Gastrocnemius medialis (tissue), 4 donors: Measurements from ENCODE around the gene ZNF740. TPM values are rescaled to one million over a fixed set of nuclear protein-coding genes. Genes with fewer than 3 reads are reported as not detected.

Source experiments
- ATAC-seq, 2 donors: fragments of 150-250 bp; one replicate each; pipeline ENCODE4 v1.9.1; 2016
- DNase-seq, 2 donors: peaks; one replicate each; pipeline ENCODE4 v3.0.0-alpha.2; 2019
- H3K27ac ChIP-seq, 4 donors: fragments of 200-600 bp; sonication (generic); 1 replicate in 1 of 4; 2 replicates in 3 of 4; pipeline ENCODE4 v1.5.1; 2016 to 2018; ENCODE audit warnings: mild to moderate bottlenecking in 2 of 4, moderate library complexity in 1 of 4
- H3K27me3 ChIP-seq, 3 donors: fragments of 200-600 bp; sonication (generic) in 2 of 3; 1 replicate in 1 of 3; 2 replicates in 2 of 3; pipeline versions ENCODE4 v1.5.1 to v1.6.0; 2016 to 2019; ENCODE audit warnings: mild to moderate bottlenecking in 1 of 3, moderate library complexity in 1 of 3
- H3K36me3 ChIP-seq, 2 donors: fragments of 200-600 bp; sonication (generic) in 1 of 2; one replicate each; pipeline ENCODE4 v1.5.1; 2017 to 2018
- H3K4me1 ChIP-seq, 2 donors: fragments of 200-600 bp; sonication (generic) in 1 of 2; one replicate each; pipeline ENCODE4 v1.5.1; 2016 to 2017; ENCODE audit warnings: mild to moderate bottlenecking in 2 of 2
- H3K4me3 ChIP-seq, 4 donors: fragments of 200-600 bp; sonication (generic) in 3 of 4; 1 replicate in 1 of 4; 2 replicates in 3 of 4; pipeline ENCODE4 v1.5.1; 2016 to 2019; ENCODE audit warnings: mild to moderate bottlenecking in 2 of 4
- H3K9me3 ChIP-seq, 3 donors: fragments of 200-600 bp; sonication (generic) in 2 of 3; 1 replicate in 1 of 3; 2 replicates in 2 of 3; pipeline ENCODE4 v1.5.1; 2016 to 2019
- CTCF ChIP-seq, 5 experiments: fragments of 450-650 bp in 3 of 5; fragments of 200-600 bp in 2 of 5; sonication (generic) in 2 of 5; IDR thresholded peaks in 4 of 5; conservative IDR thresholded peaks in 1 of 5; 1 replicate in 4 of 5; 2 replicates in 1 of 5; pipeline ENCODE4 v1.5.1; 2016 to 2019; ENCODE audit warnings: antibody characterized with exemption in 5 of 5, mild to moderate bottlenecking in 3 of 5, moderate library complexity in 3 of 5
- POLR2A ChIP-seq, 2 donors: fragments of 450-650 bp; IDR thresholded peaks; one replicate each; pipeline ENCODE4 v1.6.1; 2017; ENCODE audit warnings: antibody characterized with exemption in 2 of 2, mild to moderate bottlenecking in 2 of 2, moderate library complexity in 2 of 2
- in situ Hi-C, 4 donors: fragments of 200-750 bp; cut with MboI; loops; one replicate each; pipeline versions ENCODE4 v1.15.0 to v1.8.0; 2017; ENCODE audit warnings: low sequenced_read_pairs in 4 of 4
- intact Hi-C: fragments of 100-400 bp; cut with DNase I; formaldehyde crosslinking; loops from one replicate; pipeline ENCODE4 v1.15.1; 2023; ENCODE audit warnings: low total_unique reads
- total RNA-seq, 4 donors: library from RNA; depleted of rRNA; stranded (reverse); fragments of >200 nt; gene quantifications; one replicate each; pipeline versions ENCODE4 v1.1.0 to v1.2.3, GENCODE V29; 2016

ZNF740 gene
- total RNA-seq, 4 donors from 2014 or later: 4.1 to 7.4 (median 5.0) TPM

- Histone ChIP-seq H3K27ac (no peak overlapping the region), H3K36me3 (no peaks in the 10 kb centered on the region), H3K27me3 (no peaks in the 10 kb centered on the region), H3K4me1 (no peaks in the 10 kb centered on the region), H3K4me3 (no peak overlapping the region), H3K9me3 (no peaks in the 10 kb centered on the region)
- in situ Hi-C loops: no loop called here
- TF ChIP-seq CTCF (IDR thresholded peaks at IDR 0.05 in 4 of 5, conservative IDR thresholded peaks at IDR 0.05 in 1 of 5): no peak
- TF ChIP-seq POLR2A (IDR thresholded peaks at IDR 0.05): no peak
- intact Hi-C loops: no loop called here
- DNase-seq: no peak
- ATAC-seq: no peak
Observed at GRCh38 chr12:53145383-53146260, 34.9 kb upstream of the ZNF740 start.

GRCh38 chr12:53147181-53147580 lies 33.3 kb upstream of the ZNF740 start:
- ATAC-seq (no peak), DNase-seq (no peak)

GRCh38 chr12:53147653-53148052 lies 32.9 kb upstream of the ZNF740 start:
- intact Hi-C loops: no loop called here
- ATAC-seq: no peak
- no peaks in the 10 kb centered on the region for H3K9me3 ChIP-seq
- no peaks in the 10 kb centered on the region for H3K27me3 ChIP-seq
- no peak for TF ChIP-seq POLR2A (IDR thresholded peaks at IDR 0.05)
- no peak for TF ChIP-seq CTCF (IDR thresholded peaks at IDR 0.05 in 4 of 5, conservative IDR thresholded peaks at IDR 0.05 in 1 of 5)
- no peaks in the 10 kb centered on the region for H3K36me3 ChIP-seq
- no peak for DNase-seq
- no peak overlapping the region for H3K4me3 ChIP-seq
- in situ Hi-C loops: no loop called here
- no peak overlapping the region for H3K27ac ChIP-seq
- no peaks in the 10 kb centered on the region for H3K4me1 ChIP-seq

More at GRCh38 chr12:53147181-53147580, 33.3 kb upstream of the ZNF740 start:
- Histone ChIP-seq H3K27me3 (no peaks in the 10 kb centered on the region), H3K4me3 (no peak overlapping the region), H3K9me3 (no peaks in the 10 kb centered on the region), H3K27ac (no peak overlapping the region), H3K4me1 (no peaks in the 10 kb centered on the region), H3K36me3 (no peaks in the 10 kb centered on the region)
- intact Hi-C loops (no loop called here), in situ Hi-C loops (no loop called here)
- TF ChIP-seq POLR2A (IDR thresholded peaks at IDR 0.05): no peak
- no peak for TF ChIP-seq CTCF (IDR thresholded peaks at IDR 0.05 in 4 of 5, conservative IDR thresholded peaks at IDR 0.05 in 1 of 5)

- DNase-seq: no peak
- intact Hi-C loops (no loop called here), in situ Hi-C loops (no loop called here)
- no peaks in the 10 kb centered on the region for H3K27me3 ChIP-seq
- H3K4me3 ChIP-seq: no peak overlapping the region
- no peaks in the 10 kb centered on the region for H3K9me3 ChIP-seq
- ATAC-seq: no peak
- TF ChIP-seq CTCF (IDR thresholded peaks at IDR 0.05 in 4 of 5, conservative IDR thresholded peaks at IDR 0.05 in 1 of 5) (no peak), POLR2A (IDR thresholded peaks at IDR 0.05) (no peak)
- H3K36me3 ChIP-seq: no peaks in the 10 kb centered on the region
- no peak overlapping the region for H3K27ac ChIP-seq
- peaks cover 4 to 9% of the 10 kb centered on the region in 2 donors for H3K4me1 ChIP-seq
Observed at GRCh38 chr12:53151039-53151438, 29.5 kb upstream of the ZNF740 start.
